Activated T-cell treated with anti-CD3 and anti-CD28 coated beads, Interleukin-2, amount 50 U/mL, for 1 hour (primary cell): ENCODE measurements around the gene MEIKIN.
"Not testable (repeated sequence)": the region's sequence is repeated elsewhere in the genome, so short reads cannot be mapped to it uniquely, and the experiment has no call there.

ENCODE experiments used
- DNase-seq: peaks from one replicate; pipeline ENCODE4 v3.0.0-alpha.2; 2020

The MEIKIN gene

GRCh38 chr5:131902266-131902665 is 43.2 kb downstream of the MEIKIN start:
- not testable (repeated sequence) for DNase-seq

GRCh38 chr5:131899686-131900085 is 45.8 kb downstream of the MEIKIN start:
- no peak for DNase-seq

- DNase-seq: no peak
These were observed 61.5 kb downstream of the MEIKIN start for GRCh38 chr5:131883984-131884383.

- DNase-seq: no peak
These were observed 65.8 kb downstream of the MEIKIN start for GRCh38 chr5:131879705-131880104.

- no peak for DNase-seq
These were observed 67.6 kb downstream of the MEIKIN start for GRCh38 chr5:131877873-131878272.

GRCh38 chr5:131871251-131871650 is 74.2 kb downstream of the MEIKIN start:
- not testable (repeated sequence) for DNase-seq

GRCh38 chr5:131867524-131867923 is 77.9 kb downstream of the MEIKIN start:
- no peak for DNase-seq

- DNase-seq: no peak
These were observed 81.8 kb downstream of the MEIKIN start for GRCh38 chr5:131863700-131864099.

- DNase-seq: no peak
These were observed 88.1 kb downstream of the MEIKIN start for GRCh38 chr5:131857388-131857787.

GRCh38 chr5:131855452-131855851 is 90.0 kb downstream of the MEIKIN start:
- no peak for DNase-seq

- DNase-seq: no peak
These were observed 91.3 kb downstream of the MEIKIN start for GRCh38 chr5:131854134-131854533.

- DNase-seq: no peak
These were observed 96.8 kb downstream of the MEIKIN start for GRCh38 chr5:131848662-131849061.

GRCh38 chr5:131846536-131846935 is 98.9 kb downstream of the MEIKIN start:
- no peak for DNase-seq

GRCh38 chr5:131845828-131846227 is 99.6 kb downstream of the MEIKIN start:
- DNase-seq: no peak

GRCh38 chr5:131842971-131843370 is 102.5 kb downstream of the MEIKIN start:
- not testable (repeated sequence) for DNase-seq

- DNase-seq: not testable (repeated sequence)
These were observed 112.8 kb downstream of the MEIKIN start for GRCh38 chr5:131832702-131833101.

- DNase-seq: no peak
These were observed 120.0 kb downstream of the MEIKIN start for GRCh38 chr5:131825404-131826013.

- DNase-seq: no peak
These were observed 120.8 kb downstream of the MEIKIN start for GRCh38 chr5:131824631-131825030.

- no peak for DNase-seq
These were observed 124.2 kb downstream of the MEIKIN start for GRCh38 chr5:131821221-131821620.

GRCh38 chr5:131818001-131818724 is 127.3 kb downstream of the MEIKIN start:
- no peak for DNase-seq

- no peak for DNase-seq
These were observed 130.5 kb downstream of the MEIKIN start for GRCh38 chr5:131814990-131815389.

- DNase-seq: no peak
These were observed 132.9 kb downstream of the MEIKIN start for GRCh38 chr5:131812371-131813160.

- no peak for DNase-seq
These were observed 134.8 kb downstream of the MEIKIN start for GRCh38 chr5:131810510-131811249.
